Karpas-422 (cell line): Measurements from ENCODE around the gene VPS50. TPM values are rescaled to one million over a fixed set of nuclear protein-coding genes. Genes with fewer than 3 reads are reported as not detected.
"Not testable (repeated sequence)": the region's sequence is repeated elsewhere in the genome, so short reads cannot be mapped to it uniquely, and the experiment has no call there.

Experiments
- DNase-seq: peaks from one replicate; pipeline ENCODE4 v3.0.0-alpha.2; 2015
- H2AFZ ChIP-seq: fragments of 200-600 bp; sonication (generic); 2 replicates; pipeline ENCODE4 v1.6.1; 2014; ENCODE audit warnings: antibody characterized with exemption, low read length, mixed read lengths
- H3K27ac ChIP-seq: fragments of 200-600 bp; sonication (generic); 2 replicates; pipeline ENCODE4 v1.5.1; 2014; ENCODE audit warnings: mild to moderate bottlenecking, low read length, moderate library complexity
- H3K27me3 ChIP-seq: fragments of 200-600 bp; sonication (generic); 2 replicates; pipeline ENCODE4 v1.6.1; 2014; ENCODE audit warnings: low read length, mixed read lengths
- H3K36me3 ChIP-seq: fragments of 200-600 bp; sonication (generic); 2 replicates; pipeline ENCODE4 v1.6.1; 2014; ENCODE audit warnings: low read length, mixed read lengths; ENCODE audit not compliant: insufficient read depth
- H3K4me1 ChIP-seq: fragments of 200-600 bp; sonication (generic); 2 replicates; pipeline ENCODE4 v1.6.1; 2014; ENCODE audit warnings: mild to moderate bottlenecking, low read length, mixed read lengths
- H3K4me2 ChIP-seq: fragments of 200-600 bp; sonication (generic); 2 replicates; pipeline ENCODE4 v1.6.1; 2014; ENCODE audit warnings: low read length, low read depth, mild to moderate bottlenecking; ENCODE audit not compliant: poor library complexity, severe bottlenecking
- H3K4me3 ChIP-seq: fragments of 200-600 bp; sonication (generic); 2 replicates; pipeline ENCODE4 v1.5.1; 2014; ENCODE audit warnings: mild to moderate bottlenecking, antibody characterized with exemption, low read length, mixed read lengths
- H3K79me2 ChIP-seq: fragments of 200-600 bp; sonication (generic); 2 replicates; pipeline ENCODE4 v1.6.1; 2014; ENCODE audit warnings: mild to moderate bottlenecking, low read length, mixed read lengths
- H3K9ac ChIP-seq: fragments of 200-600 bp; sonication (generic); 2 replicates; pipeline ENCODE4 v1.6.0; 2014; ENCODE audit warnings: low read length
- H3K9me2 ChIP-seq: fragments of 200-600 bp; sonication (generic), shearing (Covaris generic); replicated peaks from 2 replicates; pipeline ENCODE4 v1.6.0; 2014; ENCODE audit warnings: mild to moderate bottlenecking, low read length, moderate library complexity; ENCODE audit not compliant: insufficient read depth
- H3K9me3 ChIP-seq: fragments of 300-700, 200-600 bp; sonication (generic); 2 replicates; pipeline ENCODE4 v1.6.1; 2014; ENCODE audit warnings: low read length, mixed read lengths
- H4K20me1 ChIP-seq: fragments of 200-600 bp; sonication (generic); 2 replicates; pipeline ENCODE4 v1.6.1; 2014; ENCODE audit warnings: mild to moderate bottlenecking, antibody characterized with exemption, low read length, low read depth; ENCODE audit not compliant: insufficient read depth
- total RNA-seq: library from RNA; depleted of rRNA; stranded (reverse); fragments of >200 nt; shearing (Covaris generic); gene quantifications from 2 replicates; pipeline ENCODE4 v1.2.3, GENCODE V29; 2014; ENCODE audit warnings: low replicate concordance

The VPS50 gene
- total RNA-seq, 1 experiment from 2014 or later = 21.1 TPM

- not testable (repeated sequence) for H3K4me2 ChIP-seq, H3K4me3 ChIP-seq, H3K9me2 ChIP-seq, H3K9me3 ChIP-seq, H3K79me2 ChIP-seq, H4K20me1 ChIP-seq, H2AFZ ChIP-seq, DNase-seq, H3K4me1 ChIP-seq, H3K27ac ChIP-seq, H3K27me3 ChIP-seq, H3K36me3 ChIP-seq, H3K9ac ChIP-seq
These were observed 138.8 kb downstream of the VPS50 start for GRCh38 chr7:93370937-93371336.

DNA sequence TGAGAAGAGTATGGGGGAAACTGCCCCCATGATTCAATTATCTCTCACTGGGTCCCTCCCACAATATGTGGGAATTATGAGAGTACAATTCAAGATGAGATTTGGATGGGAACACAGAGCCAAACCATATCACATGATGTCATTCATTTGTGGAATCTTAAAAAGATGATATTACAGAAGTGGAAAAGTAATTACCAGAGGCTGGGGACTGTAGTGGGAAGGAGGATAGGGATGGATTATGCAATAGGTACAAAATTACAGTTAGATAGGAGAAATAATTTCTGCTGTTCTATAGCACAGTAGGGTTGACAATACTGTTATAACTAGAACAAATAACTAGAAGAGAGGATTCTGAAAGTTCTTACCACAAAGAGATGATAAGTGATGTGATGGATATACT lies 141.4 kb downstream of the VPS50 start:
- Histone ChIP-seq H3K27ac (no peak overlapping the region), H3K4me3 (no peak overlapping the region), H3K9me3 (no peaks in the 10 kb centered on the region), H3K79me2 (no peaks in the 10 kb centered on the region), H4K20me1 (no peaks in the 10 kb centered on the region), H3K4me2 (no peak overlapping the region), H3K36me3 (no peaks in the 10 kb centered on the region), H2AFZ (no peak overlapping the region), H3K27me3 (no peaks in the 10 kb centered on the region), H3K4me1 (peaks cover 9% of the 10 kb centered on the region), H3K9me2 (no peaks in the 10 kb centered on the region), H3K9ac (no peak overlapping the region)
- no peak for DNase-seq

DNA sequence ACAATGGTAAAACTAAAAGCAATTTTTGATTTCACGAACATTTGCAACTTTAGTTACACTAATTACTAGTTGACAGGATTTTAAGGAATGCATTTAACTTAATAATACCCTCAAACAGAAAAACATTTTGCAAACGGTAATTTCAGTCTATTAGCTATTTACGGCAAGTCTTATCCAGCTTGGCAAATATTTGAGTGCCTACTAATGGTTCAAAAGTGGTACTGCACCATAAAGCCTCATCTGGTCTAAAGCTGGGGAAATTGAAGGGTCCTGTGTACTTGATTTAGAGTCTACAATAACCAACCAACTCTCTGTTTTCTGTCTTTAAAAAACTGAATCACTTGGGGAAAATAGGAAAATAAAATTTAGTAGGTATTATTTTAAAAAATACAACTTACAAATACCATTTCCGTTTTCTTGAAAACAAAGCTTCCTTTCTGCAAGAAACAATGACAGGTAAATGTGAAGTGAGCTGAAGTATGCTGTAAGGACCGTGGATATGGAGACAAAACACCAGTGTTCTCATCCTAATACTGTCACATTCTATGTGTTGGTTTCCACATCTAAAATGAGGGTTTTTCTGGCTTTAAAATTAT lies 142.3 kb downstream of the VPS50 start:
- Histone ChIP-seq H3K4me1 (peaks cover 14% of the 10 kb centered on the region), H2AFZ (no peak overlapping the region), H4K20me1 (no peaks in the 10 kb centered on the region), H3K36me3 (no peaks in the 10 kb centered on the region), H3K27me3 (no peaks in the 10 kb centered on the region), H3K9ac (no peak overlapping the region), H3K79me2 (no peaks in the 10 kb centered on the region), H3K27ac (no peak overlapping the region), H3K4me3 (no peak overlapping the region), H3K9me2 (no peaks in the 10 kb centered on the region), H3K4me2 (no peak overlapping the region), H3K9me3 (no peaks in the 10 kb centered on the region)
- DNase-seq = peak; percentile 72

DNA sequence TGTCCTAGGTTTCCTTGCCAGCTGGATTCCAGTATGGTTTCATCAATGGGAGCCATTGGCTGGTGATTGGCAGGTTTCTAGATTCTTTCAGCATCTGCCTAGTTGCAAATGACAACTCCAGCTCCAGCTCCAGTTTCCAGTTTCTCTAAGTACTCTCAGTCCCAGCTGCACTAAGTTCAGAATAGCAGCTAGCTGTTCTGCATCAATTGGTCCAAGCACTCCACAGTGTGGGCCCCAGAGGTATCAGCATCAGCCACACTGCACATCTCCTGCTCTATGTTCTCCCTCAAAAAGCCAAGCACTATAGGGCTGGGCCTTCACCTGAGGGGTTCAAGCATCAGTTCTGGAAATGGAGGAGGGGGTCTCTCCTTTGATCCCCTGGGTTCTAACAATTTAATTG lies 143.4 kb downstream of the VPS50 start:
- H3K4me2 ChIP-seq = no peak overlapping the region
- H3K27me3 ChIP-seq = no peaks in the 10 kb centered on the region
- no peak overlapping the region for H3K9ac ChIP-seq
- H3K79me2 ChIP-seq = no peaks in the 10 kb centered on the region
- no peaks in the 10 kb centered on the region for H4K20me1 ChIP-seq
- H3K4me1 ChIP-seq = peaks cover 14% of the 10 kb centered on the region
- H3K9me2 ChIP-seq = no peaks in the 10 kb centered on the region
- H3K9me3 ChIP-seq = no peaks in the 10 kb centered on the region
- no peaks in the 10 kb centered on the region for H3K36me3 ChIP-seq
- H3K27ac ChIP-seq = no peak overlapping the region
- DNase-seq = no peak
- no peak overlapping the region for H3K4me3 ChIP-seq
- H2AFZ ChIP-seq = no peak overlapping the region

GRCh38 chr7:93378131-93378760 lies 146.1 kb downstream of the VPS50 start:
- H3K4me3 ChIP-seq = no peak overlapping the region

DNA sequence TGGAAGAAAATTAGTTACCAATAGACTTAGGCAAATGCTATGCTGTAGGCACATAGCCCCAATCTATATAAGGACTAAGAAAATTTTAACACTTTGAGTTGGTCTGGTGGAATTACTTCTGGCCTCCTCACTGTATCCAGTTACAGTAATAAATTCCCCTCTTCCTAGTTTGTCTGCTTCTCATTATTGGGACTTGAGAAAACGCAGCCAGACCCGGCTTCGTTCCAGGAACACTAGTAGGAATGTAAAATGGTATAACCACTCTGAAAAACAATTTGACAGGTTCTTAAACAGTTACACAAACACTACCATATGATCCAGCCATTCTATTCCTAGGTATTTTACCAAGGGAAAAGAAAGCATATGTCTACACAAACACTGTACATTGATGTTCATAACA lies 150.2 kb downstream of the VPS50 start:
- Histone ChIP-seq H3K27ac (no peak overlapping the region), H2AFZ (no peak overlapping the region), H3K27me3 (no peaks in the 10 kb centered on the region), H3K9me3 (no peaks in the 10 kb centered on the region), H3K9ac (no peak overlapping the region), H3K36me3 (no peaks in the 10 kb centered on the region), H3K79me2 (no peaks in the 10 kb centered on the region), H4K20me1 (no peaks in the 10 kb centered on the region), H3K4me3 (no peak overlapping the region), H3K9me2 (no peaks in the 10 kb centered on the region), H3K4me2 (no peak overlapping the region), H3K4me1 (peaks cover 11% of the 10 kb centered on the region)
- DNase-seq = no peak

More at GRCh38 chr7:93378131-93378760, 146.1 kb downstream of the VPS50 start:
- Histone ChIP-seq H4K20me1 (no peaks in the 10 kb centered on the region), H3K27ac (no peak overlapping the region), H3K79me2 (no peaks in the 10 kb centered on the region), H3K27me3 (no peaks in the 10 kb centered on the region), H3K4me1 (peaks cover 14% of the 10 kb centered on the region), H3K9me3 (no peaks in the 10 kb centered on the region), H3K4me2 (peak overlapping the region; percentile 44), H3K9me2 (no peaks in the 10 kb centered on the region), H3K36me3 (no peaks in the 10 kb centered on the region), H3K9ac (no peak overlapping the region), H2AFZ (no peak overlapping the region)
- DNase-seq = no peak

DNA sequence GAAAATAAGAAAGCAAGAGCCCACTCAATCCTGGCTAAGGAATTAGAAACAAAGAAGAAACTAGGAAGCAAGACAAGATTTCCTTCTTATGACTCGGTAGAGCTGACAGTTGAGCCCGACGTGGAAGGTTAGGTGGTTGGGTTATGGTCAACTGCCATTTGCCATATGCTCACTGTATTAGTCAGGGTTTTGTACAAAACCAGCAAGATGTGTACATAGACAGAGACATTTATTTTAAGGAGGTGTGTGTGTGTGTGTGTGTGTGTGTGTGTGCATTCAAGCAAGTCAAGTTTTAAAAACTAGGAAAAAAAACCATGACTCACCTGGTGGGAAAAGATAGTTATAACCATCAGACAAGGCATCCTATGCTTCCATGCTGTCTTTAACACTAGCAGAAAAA lies 158.5 kb downstream of the VPS50 start:
- no peak overlapping the region for H3K4me2 ChIP-seq
- no peak overlapping the region for H3K9ac ChIP-seq
- H3K9me2 ChIP-seq = no peaks in the 10 kb centered on the region
- DNase-seq = no peak
- H3K27ac ChIP-seq = no peak overlapping the region
- no peak overlapping the region for H3K4me3 ChIP-seq
- no peaks in the 10 kb centered on the region for H3K27me3 ChIP-seq
- no peaks in the 10 kb centered on the region for H3K4me1 ChIP-seq
- no peaks in the 10 kb centered on the region for H3K79me2 ChIP-seq
- no peak overlapping the region for H2AFZ ChIP-seq
- H3K9me3 ChIP-seq = no peaks in the 10 kb centered on the region
- no peaks in the 10 kb centered on the region for H4K20me1 ChIP-seq
- H3K36me3 ChIP-seq = no peaks in the 10 kb centered on the region

DNA sequence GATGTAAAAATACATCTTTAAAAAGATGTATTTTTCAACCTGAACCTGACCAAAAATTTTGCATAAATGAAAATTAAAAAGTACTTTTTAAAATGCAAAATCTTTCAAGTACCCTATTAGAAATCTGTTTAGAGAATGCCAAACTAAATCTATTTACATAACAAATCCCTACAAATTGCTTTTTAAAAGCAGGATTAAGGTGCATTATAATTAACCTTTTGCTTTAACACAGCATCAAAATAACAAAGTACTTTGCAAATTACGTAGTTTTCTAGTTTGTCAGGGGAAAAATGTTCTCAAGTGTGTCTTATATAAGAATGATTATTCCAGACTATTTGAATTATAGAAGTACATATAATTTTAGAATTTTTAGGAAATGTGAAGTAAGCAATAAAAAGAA lies 160.8 kb downstream of the VPS50 start:
- no peaks in the 10 kb centered on the region for H3K9me3 ChIP-seq
- H2AFZ ChIP-seq = no peak overlapping the region
- no peaks in the 10 kb centered on the region for H3K27me3 ChIP-seq
- no peaks in the 10 kb centered on the region for H3K79me2 ChIP-seq
- H3K4me3 ChIP-seq = no peak overlapping the region
- H3K4me1 ChIP-seq = no peaks in the 10 kb centered on the region
- H3K9me2 ChIP-seq = no peaks in the 10 kb centered on the region
- H3K36me3 ChIP-seq = no peaks in the 10 kb centered on the region
- no peaks in the 10 kb centered on the region for H4K20me1 ChIP-seq
- no peak overlapping the region for H3K4me2 ChIP-seq
- H3K9ac ChIP-seq = no peak overlapping the region
- no peak overlapping the region for H3K27ac ChIP-seq
- no peak for DNase-seq
